GM10266 (cell line): ENCODE results near the gene DDX24.

Source experiments
- DNase-seq: peaks from one replicate; pipeline ENCODE4 v3.0.0; 2012; ENCODE audit errors: extremely low spot score
- TF ChIP-seq, protein P1 (sequence below): IDR thresholded peaks from 2 replicates; pipeline ENCODE4 v1.5.1; 2012; ENCODE audit warnings: mild to moderate bottlenecking, low read depth; ENCODE audit not compliant: control insufficient read depth, insufficient read depth; ENCODE audit errors: missing control alignments

Gene DDX24

DNA sequence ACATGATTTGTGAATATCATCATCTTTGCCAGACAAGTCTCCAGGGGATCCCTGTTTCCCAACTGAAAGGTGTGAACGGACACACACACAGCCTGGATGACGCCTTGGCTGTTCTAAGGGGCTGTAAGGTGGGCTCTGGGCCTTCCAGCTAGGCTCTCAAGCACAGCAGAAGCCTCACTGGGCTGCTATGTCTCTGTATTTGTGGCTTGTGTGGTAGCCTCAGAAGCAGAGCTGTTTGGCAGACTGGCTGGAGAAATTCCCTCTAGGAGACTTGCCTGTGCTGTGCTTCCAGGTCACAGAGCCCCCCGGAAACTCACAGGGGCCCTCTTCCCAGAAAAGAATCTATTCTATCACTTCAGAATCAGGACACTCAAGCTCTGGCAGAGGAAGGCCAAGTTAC lies 33.4 kb downstream of the DDX24 start:
- no peak for DNase-seq
- TF ChIP-seq, protein P1, sequence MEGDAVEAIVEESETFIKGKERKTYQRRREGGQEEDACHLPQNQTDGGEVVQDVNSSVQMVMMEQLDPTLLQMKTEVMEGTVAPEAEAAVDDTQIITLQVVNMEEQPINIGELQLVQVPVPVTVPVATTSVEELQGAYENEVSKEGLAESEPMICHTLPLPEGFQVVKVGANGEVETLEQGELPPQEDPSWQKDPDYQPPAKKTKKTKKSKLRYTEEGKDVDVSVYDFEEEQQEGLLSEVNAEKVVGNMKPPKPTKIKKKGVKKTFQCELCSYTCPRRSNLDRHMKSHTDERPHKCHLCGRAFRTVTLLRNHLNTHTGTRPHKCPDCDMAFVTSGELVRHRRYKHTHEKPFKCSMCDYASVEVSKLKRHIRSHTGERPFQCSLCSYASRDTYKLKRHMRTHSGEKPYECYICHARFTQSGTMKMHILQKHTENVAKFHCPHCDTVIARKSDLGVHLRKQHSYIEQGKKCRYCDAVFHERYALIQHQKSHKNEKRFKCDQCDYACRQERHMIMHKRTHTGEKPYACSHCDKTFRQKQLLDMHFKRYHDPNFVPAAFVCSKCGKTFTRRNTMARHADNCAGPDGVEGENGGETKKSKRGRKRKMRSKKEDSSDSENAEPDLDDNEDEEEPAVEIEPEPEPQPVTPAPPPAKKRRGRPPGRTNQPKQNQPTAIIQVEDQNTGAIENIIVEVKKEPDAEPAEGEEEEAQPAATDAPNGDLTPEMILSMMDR: no peak

DNA sequence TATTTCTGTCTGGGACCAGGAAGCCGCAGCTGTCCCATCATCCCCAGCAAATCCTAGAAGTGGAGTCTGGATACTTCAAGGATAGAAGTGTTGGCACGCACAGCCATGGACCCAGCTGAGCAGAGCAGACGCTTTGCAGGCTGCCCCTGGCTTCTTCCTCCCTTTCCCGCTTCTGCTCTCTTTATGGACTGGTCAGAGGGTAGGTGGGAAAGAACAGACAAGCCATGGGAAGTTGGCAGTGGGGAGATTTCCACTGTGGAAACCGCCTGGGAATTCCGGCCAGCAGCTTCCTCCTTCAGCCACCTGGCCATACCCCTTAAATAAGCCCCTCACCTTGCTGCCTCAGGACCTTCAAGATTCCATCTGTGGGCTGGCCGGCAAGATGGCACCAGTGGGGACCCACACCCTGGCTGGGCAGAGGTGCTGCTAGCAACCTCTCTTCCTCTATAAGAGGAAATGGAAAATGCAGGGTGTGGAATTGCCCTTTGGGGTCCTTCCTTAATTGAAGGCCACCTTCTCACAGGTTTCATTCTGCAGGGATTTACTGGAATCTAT lies 34.2 kb downstream of the DDX24 start:
- TF ChIP-seq, protein P1: no peak
- DNase-seq: no peak

DNA sequence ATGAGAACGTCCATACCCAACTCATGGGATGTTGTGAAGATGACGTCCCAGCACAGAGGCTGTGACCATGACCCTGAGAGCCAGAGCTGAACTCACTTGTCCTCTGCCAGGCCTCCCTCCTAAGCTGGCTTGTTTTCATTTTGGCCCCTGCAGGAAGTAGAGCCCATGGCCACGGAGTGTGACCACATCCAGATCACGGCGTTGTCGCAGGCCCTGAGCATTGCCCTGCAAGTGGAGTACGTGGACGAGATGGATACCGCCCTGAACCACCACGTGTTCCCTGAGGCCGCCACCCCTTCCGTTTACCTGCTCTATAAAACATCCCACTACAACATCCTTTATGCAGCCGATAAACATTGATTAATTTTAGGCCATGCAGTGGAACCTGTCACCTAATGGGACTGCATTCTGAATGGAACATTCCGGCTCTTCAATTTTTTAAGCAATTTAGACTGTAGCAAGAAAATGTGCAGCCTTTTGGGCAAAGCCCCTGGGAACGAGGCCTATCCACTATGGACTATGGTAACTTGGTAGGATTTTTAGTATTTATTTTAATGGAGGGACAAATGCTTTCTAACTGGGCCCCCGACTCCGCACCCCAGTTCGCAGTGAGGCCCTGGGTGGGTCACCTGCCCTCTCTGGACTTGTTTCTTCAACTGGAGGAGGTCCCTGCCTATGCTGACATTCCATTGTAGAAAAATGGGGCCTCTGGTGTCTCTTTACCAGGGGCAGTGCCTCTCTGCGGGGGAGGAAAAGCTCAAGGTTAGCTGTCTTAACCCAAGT lies 35.2 kb downstream of the DDX24 start:
- TF ChIP-seq, protein P1: no peak
- DNase-seq: no peak

DNA sequence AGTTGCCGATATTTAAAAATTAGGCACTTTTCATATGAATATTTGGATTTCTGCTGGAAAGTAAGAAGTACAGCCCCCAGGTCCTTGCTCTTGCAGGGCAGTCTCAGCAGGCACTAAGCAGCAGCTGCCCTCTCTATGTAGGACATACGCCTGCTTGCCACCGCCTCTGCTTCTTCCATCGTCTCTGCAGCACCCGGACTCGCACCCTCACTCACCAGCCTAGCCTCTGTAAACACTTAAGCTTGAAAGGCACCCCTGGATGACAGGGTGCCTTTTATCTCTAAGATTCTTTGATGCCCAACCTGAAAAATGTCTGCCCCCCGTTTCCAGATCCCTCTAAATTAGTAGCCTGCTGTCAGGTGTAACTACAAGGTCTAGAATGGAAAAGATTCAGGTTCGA lies 35.9 kb downstream of the DDX24 start:
- TF ChIP-seq, protein P1: no peak
- DNase-seq: no peak

DNA sequence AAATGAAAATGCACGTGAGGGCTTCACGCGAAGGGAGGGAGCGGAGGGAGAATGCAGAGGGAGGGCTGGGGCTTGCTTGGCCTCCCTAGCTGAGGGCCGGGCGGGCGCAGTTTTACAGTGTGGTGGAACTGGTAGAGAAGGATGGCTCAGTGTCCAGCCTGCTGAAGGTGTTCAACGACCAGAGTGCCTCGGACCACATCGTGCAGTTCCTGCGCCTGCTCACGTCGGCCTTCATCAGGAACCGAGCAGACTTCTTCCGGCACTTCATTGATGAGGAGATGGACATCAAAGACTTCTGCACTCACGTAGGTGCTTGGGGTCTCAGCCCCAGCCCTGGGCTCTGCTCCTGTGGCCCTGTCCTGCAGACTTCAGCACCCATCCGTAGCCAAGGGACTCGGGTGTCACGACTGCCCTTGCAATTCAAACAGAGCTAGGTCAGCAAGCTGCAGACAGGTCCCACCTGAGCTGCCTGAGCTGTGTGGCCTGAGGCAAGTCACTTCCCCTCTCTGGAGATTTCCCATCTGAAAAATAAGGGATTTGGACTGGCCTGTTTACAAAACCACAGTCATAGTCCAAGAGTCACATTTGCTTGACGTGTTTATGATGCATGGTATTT lies 36.4 kb downstream of the DDX24 start:
- TF ChIP-seq, protein P1: no peak
- DNase-seq: no peak

DNA sequence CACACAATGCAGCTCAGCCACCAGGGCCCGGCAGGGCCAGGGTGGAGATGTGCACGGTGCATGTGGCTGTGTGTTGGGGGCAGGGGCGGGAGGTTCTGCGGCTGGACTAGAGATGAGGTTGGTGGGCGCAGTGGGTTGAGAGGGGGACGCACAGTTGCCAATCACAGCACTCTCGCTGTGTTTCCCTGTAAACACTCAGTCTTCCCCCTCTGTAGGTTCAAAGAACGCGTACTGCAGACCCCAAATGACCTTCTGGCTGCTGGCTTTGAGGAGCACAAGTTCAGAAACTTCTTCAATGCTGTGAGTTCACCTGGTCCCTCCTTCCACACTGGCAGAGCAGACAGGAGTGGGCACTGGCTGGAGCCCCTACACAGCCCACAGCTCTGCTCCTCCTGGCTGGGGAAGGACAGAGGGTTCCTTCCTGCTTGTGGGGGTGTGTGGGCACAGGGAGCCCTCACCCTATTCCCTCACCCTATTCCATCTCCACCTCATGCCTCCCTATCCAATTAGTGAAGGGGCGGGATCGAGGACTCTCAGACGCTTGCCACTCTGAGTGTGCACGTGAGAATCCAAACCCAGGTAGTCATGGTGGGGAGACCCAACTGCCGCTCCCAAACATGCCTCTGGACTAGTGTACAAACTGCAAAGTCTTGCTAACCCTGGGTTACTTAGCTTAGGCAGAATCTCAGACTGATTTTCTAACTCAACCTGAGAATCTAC lies 37.1 kb downstream of the DDX24 start:
- no peak for DNase-seq
- TF ChIP-seq, protein P1: no peak

DNA sequence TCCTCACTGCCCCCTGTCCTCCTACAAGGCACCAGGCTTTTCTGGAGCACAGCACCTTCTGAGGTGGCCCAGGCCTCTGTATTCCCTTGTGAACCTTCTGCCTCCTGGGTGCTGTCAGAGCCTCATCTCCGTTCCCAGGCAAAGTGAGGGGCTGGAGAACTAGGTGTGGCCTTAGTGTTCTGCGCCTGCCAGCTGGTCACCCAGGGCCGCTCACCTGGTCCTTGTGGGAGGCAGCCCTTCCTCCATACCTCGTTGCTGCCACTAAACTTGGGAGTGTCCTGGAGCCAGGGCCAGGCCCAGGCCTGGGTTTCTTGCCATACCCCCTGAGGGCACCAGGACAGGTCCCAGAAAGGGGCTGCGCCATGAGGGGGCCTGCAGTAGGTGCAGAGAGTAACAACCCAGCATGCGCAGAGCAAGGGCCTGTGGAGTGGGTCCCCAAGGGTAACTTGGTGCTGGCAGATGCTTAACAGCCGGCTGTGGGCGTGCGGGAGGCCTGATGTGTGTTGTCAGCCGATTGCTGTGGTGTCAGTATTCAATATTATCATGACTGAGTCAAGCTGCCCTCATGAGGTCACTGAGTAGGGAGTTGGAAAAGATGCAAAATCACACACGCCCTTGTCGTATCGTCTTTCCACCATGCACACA lies 37.8 kb downstream of the DDX24 start:
- DNase-seq: no peak
- TF ChIP-seq, protein P1: no peak
